Type B pancreatic cell (in vitro differentiated cells): ENCODE data around the gene IL4. TPM values are rescaled to one million over a fixed set of nuclear protein-coding genes. Genes with fewer than 3 reads are reported as not detected.

Experiments used
- DNase-seq: peaks from one replicate; pipeline ENCODE4 v3.0.0; 2021; ENCODE audit warnings: mixed read lengths; ENCODE audit not compliant: unreplicated experiment; ENCODE audit errors: extremely low spot score
- H3K27ac Mint-ChIP-seq: 2 replicates; pipeline ENCODE4 v1.8.0; 2021; ENCODE audit warnings: mild to moderate bottlenecking, mixed read lengths
- H3K27me3 Mint-ChIP-seq: 2 replicates; pipeline ENCODE4 v1.8.0; 2021; ENCODE audit warnings: mixed read lengths
- H3K36me3 Mint-ChIP-seq: 2 replicates; pipeline ENCODE4 v1.8.0; 2021; ENCODE audit warnings: mixed read lengths
- H3K4me1 Mint-ChIP-seq: one replicate; pipeline ENCODE4 v1.8.0; 2021; ENCODE audit warnings: mixed read lengths; ENCODE audit not compliant: unreplicated experiment
- H3K4me3 Mint-ChIP-seq: 2 replicates; pipeline ENCODE4 v1.8.0; 2021; ENCODE audit warnings: mild to moderate bottlenecking, mixed read lengths
- H3K9me3 Mint-ChIP-seq: 2 replicates; pipeline ENCODE4 v1.8.0; 2021; ENCODE audit warnings: mixed read lengths
- total RNA-seq: library from RNA; stranded (reverse); gene quantifications from 2 replicates; pipeline ENCODE4 v1.2.1, GENCODE V29; 2021; ENCODE audit warnings: low replicate concordance
- TF ChIP-seq, protein P1 (sequence below): fragments of 200-600 bp; sonication (generic); conservative IDR thresholded peaks from 2 replicates; pipeline ENCODE4 v1.5.0; 2021; ENCODE audit warnings: antibody characterized with exemption, mild to moderate bottlenecking

The IL4 gene
- total RNA-seq, 1 donor from 2014 or later: not detected

- Mint-ChIP-seq H3K27ac (no peak overlapping the region), H3K4me3 (no peak overlapping the region), H3K4me1 (peaks cover 15% of the 10 kb centered on the region), H3K9me3 (no peaks in the 10 kb centered on the region), H3K36me3 (no peaks in the 10 kb centered on the region), H3K27me3 (peaks cover 3% of the 10 kb centered on the region)
- TF ChIP-seq, protein P1, sequence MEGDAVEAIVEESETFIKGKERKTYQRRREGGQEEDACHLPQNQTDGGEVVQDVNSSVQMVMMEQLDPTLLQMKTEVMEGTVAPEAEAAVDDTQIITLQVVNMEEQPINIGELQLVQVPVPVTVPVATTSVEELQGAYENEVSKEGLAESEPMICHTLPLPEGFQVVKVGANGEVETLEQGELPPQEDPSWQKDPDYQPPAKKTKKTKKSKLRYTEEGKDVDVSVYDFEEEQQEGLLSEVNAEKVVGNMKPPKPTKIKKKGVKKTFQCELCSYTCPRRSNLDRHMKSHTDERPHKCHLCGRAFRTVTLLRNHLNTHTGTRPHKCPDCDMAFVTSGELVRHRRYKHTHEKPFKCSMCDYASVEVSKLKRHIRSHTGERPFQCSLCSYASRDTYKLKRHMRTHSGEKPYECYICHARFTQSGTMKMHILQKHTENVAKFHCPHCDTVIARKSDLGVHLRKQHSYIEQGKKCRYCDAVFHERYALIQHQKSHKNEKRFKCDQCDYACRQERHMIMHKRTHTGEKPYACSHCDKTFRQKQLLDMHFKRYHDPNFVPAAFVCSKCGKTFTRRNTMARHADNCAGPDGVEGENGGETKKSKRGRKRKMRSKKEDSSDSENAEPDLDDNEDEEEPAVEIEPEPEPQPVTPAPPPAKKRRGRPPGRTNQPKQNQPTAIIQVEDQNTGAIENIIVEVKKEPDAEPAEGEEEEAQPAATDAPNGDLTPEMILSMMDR: no peak
- no peak for DNase-seq
Observed at GRCh38 chr5:132663771-132664695, 9.8 kb upstream of the IL4 start.

DNA sequence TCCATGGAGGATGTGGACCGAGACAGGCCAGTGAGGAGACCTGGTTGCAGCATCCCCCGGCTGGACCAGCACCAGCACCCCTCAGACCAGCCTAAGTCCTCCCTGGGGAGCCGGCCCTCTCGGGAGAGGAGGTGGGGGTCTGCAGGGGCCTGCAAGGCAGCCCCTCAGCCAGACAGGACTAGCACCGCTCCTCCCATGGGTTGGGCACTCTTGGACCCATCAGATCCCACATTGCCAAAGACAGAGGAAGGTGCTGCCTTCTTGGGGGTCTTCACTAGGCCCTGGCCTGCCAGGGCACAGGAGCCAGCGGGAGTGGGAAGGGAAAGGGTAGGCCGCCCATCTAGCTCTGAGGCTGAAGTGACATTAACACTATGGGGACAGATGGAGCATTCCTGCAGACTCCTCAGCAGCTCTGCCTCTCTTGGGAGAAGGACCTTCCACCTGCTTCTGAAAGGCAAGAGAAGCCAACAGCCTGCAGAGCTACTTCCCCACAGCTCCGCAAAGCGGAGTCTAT, 9.0 kb upstream of the IL4 start:
- H3K27me3 Mint-ChIP-seq: peaks cover 5% of the 10 kb centered on the region

GRCh38 chr5:132665574-132666080, 8.2 kb upstream of the IL4 start:
- no peak overlapping the region for H3K27ac Mint-ChIP-seq
- H3K4me1 Mint-ChIP-seq: peaks cover 15% of the 10 kb centered on the region
- H3K9me3 Mint-ChIP-seq: no peaks in the 10 kb centered on the region
- H3K27me3 Mint-ChIP-seq: peaks cover 9% of the 10 kb centered on the region
- no peak overlapping the region for H3K4me3 Mint-ChIP-seq
- no peaks in the 10 kb centered on the region for H3K36me3 Mint-ChIP-seq
- TF ChIP-seq, protein P1: no peak
- DNase-seq: no peak

More for the DNA sequence above, 9.0 kb upstream of the IL4 start:
- TF ChIP-seq, protein P1: no peak
- no peak overlapping the region for H3K4me3 Mint-ChIP-seq
- no peak overlapping the region for H3K27ac Mint-ChIP-seq
- H3K9me3 Mint-ChIP-seq: no peaks in the 10 kb centered on the region
- DNase-seq: no peak
- no peaks in the 10 kb centered on the region for H3K36me3 Mint-ChIP-seq
- peaks cover 15% of the 10 kb centered on the region for H3K4me1 Mint-ChIP-seq

DNA sequence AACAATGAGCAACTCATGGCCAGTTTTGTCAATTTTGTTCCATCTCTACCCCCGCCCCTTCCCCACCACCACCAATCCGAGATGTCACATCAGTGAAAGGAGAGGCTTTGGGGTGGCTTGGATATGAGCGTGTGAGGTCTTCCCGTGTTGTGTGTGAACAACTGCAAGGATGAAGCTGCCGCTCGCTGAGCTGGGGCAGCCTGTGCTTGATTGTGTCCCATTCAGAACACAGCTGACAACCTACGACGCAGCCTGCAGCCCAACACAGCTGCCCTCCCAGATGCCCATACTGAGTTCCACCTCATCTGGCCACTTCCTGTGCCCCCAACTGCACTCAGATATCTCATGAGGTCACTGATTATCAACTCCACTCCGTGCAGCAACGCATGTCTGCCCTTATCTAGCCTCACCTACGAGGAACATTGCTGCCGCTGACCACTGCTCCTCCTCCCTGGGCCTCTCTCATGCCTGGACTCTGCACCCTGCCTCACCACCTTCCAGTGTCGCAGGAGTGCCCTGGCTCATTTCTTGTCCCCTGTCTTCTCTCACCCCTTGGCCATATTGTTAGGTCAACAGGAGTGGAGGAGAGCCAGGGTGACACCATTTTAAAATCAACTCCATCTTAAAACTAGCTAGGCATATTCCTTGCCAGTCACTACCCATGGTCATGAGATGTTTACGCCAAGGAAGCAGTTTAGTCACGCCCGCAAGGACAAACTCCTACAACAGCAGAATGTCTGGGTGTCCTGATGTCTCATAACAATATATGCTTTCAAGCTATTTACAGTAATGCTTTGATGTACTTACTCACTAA, 7.3 kb upstream of the IL4 start:
- Mint-ChIP-seq H3K27ac (no peak overlapping the region), H3K4me1 (peaks cover 10% of the 10 kb centered on the region), H3K9me3 (peaks cover 4% of the 10 kb centered on the region), H3K4me3 (no peak overlapping the region), H3K27me3 (peaks cover 9% of the 10 kb centered on the region), H3K36me3 (no peaks in the 10 kb centered on the region)
- DNase-seq: no peak
- TF ChIP-seq, protein P1: no peak

DNA sequence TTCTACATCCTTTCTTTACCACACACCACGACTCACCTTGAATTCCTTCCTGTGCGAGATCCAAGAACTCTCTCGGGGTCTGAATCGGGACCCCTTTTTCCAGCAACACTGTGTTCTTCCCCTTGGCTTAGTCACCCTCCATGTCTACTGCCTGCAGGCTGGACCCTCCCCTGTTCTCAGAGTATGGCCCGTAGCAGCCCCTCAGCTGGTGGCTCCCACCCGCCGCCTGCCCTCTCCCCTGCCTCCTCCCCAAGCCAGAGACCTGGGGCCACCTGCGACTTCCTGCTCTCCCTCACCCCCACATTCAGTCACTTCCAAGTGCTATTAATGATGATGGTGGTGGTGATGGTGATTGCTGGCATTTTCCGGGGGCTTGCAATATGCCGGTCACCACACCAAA, 6.5 kb upstream of the IL4 start:
- no peak for DNase-seq
- peaks cover 4% of the 10 kb centered on the region for H3K9me3 Mint-ChIP-seq
- H3K4me3 Mint-ChIP-seq: no peak overlapping the region

More for the DNA sequence above, 6.5 kb upstream of the IL4 start:
- Mint-ChIP-seq H3K27me3 (peaks cover 9% of the 10 kb centered on the region), H3K36me3 (no peaks in the 10 kb centered on the region), H3K4me1 (peaks cover 10% of the 10 kb centered on the region), H3K27ac (no peak overlapping the region)
- TF ChIP-seq, protein P1: no peak
